SIG-M5 (cell line): ENCODE measurements around the gene CD59.
"Not testable (repeated sequence)": the region's sequence is repeated elsewhere in the genome, so short reads cannot be mapped to it uniquely, and the experiment has no call there.

ENCODE experiments used
- DNase-seq: peaks from one replicate; lab custom pipeline; 2025; lab: John Stamatoyannopoulos, UW

CD59 gene

DNA sequence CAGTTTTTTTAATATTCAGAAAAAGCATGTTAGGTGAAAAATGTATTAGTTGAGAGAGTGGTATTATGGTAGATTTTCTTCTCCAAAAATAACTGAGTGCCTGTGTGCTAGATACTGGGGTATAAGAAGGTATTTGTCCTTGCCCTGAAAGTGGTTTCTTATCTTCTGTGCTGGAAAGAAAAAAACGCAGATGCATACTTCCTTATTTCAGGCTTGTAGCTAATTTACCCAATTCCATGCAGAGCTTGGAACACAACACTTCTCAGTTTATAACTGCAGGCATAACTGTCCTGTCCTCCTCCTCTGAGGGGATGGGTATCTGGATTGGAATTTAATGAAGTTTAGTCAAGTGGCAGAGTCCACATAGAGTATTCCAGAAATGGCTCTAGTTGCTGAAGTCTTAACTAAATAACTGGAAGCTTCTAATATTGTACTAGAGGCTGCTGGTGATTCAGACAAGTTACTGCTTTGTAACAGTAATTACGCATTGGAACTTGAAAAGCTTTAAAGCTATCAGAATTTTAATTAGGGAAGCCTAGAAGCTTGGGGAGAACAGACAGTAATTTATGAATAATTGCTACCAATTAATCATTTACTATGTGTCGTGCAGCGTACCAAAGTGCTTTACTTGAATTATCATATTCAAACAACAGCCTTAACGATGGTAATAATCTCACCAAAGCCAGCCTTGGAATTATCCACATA lies 22.9 kb downstream of the CD59 start:
- DNase-seq = no peak

GRCh38 chr11:33712436-33712835 lies 23.8 kb downstream of the CD59 start:
- no peak for DNase-seq

DNA sequence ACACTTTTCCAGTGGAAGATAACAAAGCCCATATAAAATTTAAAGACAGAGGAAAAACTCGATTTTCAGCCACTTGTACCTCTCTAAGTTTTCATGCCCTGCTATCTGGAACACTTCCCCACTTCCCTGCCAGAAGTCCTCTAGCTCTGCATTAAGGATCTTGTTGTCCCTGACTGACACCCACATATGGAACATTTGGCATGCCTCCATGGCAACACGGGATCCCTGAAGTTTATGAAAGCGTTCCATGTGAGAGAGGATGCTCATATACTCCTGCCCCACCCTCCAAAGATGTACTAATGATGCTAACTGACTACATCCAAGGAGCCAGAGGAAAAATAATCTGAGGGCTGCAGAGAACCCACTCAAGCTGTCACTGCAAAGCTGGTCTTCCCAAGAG lies 26.8 kb downstream of the CD59 start:
- DNase-seq = no peak

DNA sequence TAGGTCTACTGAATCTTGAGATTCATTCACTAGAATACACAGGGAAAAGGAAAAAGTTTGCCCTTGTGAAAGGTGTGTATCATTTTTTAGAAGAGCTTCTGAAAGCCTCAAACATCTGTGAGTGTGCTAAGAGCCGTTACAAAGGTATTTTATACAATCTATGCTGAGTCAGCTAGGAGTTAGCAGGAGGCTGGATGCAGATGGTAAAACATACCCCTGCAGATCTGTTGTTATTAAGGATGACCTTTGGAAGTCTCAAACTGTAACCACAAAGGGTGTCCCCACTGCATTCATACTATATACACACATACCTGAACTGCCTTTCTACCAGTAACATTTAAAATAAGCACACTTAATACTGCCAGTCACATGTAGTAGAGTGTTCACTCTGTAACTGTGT lies 27.2 kb downstream of the CD59 start:
- no peak for DNase-seq

DNA sequence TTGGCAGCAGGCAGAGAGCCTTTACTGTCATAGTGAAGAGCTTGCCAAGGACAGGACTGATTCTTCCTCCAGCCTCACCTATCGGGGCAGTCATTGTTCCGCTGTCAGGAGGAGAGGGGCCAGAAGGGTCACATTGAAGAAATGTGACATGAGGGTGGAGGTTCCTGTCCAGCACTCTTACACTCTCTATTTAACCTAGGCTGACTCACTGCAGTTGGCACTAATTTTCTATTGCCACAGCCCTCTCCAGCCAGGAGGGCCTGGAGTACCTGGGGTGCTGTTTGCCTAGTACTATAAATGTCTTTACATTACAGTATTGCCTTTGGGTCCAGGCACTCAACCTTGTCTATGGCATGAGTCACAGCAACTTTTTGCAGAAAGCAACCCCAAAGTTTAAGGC lies 28.4 kb downstream of the CD59 start:
- not testable (repeated sequence) for DNase-seq

GRCh38 chr11:33706966-33707365 lies 29.3 kb downstream of the CD59 start:
- DNase-seq = no peak

GRCh38 chr11:33706546-33706945 lies 29.7 kb downstream of the CD59 start:
- no peak for DNase-seq

GRCh38 chr11:33704240-33705002 lies 31.8 kb downstream of the CD59 start:
- no peak for DNase-seq

GRCh38 chr11:33703788-33704187 lies 32.4 kb downstream of the CD59 start:
- no peak for DNase-seq

- DNase-seq = no peak
Observed at GRCh38 chr11:33703234-33703633, 33.0 kb downstream of the CD59 start.

- no peak for DNase-seq
Observed at GRCh38 chr11:33701302-33702230, 34.7 kb downstream of the CD59 start.

- peak; percentile 5 for DNase-seq
Observed at GRCh38 chr11:33700502-33701271, 35.5 kb downstream of the CD59 start, which contains the start of gene C11orf91. C11orf91 (minus strand) TSS chr11:33700826; CDS start chr11:33700740, 86 bp downstream.

DNA sequence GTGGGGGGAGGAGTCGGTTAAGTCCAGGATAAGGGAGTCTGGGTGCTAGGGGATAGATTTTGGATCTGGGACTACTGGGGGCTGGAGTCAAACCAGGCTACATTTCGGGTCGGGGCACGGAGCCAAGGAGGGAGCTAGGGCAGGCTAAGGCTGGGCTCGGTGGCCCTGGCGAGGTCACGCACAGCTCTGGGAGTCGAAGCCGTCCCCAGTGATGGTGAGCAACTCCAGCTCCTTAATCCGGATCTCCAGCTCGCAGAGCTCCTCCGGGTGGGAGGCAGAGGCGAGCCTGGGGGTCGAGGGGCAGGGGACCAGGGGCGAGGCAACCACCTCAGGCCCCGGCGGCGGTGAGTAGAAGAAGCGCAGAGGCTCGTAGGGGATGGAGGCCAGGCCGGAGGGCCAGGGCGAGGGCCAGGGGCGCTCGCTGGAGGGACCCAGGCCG lies 36.1 kb downstream of the CD59 start:
- no peak for DNase-seq

- no peak for DNase-seq
Observed at GRCh38 chr11:33699515-33700062, 36.6 kb downstream of the CD59 start.

DNA sequence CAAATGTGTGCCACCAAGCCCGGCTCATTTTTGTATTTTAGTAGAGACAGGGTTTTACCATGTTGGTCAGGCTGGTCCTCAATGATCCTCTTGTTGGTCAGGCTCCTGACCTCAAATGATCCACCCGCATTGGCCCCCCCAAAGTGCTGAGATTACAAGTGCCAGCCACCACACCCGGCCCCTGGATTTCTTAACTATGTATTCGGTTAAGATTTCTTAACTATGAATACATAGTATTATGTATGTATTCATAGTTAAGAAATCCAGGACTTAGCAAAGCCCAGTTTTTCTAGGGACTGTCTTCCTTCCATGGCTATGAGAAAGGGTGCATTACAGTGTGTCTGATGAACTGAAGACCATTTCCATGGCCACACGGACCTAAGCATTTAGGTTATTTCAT lies 37.3 kb downstream of the CD59 start:
- no peak for DNase-seq

DNA sequence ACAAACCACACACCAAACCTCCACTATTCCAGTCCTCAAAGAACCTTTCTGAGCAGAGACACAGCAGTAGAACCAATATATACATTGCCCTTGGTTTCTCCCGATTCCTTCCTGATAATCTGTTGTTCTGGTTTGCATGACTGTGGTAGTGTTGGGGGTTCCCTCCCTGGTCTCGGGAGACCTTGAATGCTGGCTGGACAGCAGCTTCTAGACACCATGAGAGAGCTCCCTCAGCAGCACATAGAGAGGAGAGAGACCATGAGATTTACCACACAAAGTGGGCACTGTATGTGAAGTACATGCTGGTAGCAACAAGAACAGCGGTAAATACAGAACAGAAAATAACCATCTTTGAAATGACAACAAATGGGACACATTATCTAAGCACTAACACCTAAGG lies 38.2 kb downstream of the CD59 start:
- DNase-seq = no peak

GRCh38 chr11:33696931-33697638 lies 39.1 kb downstream of the CD59 start:
- DNase-seq = no peak

- no peak for DNase-seq
Observed at GRCh38 chr11:33696411-33696810, 39.8 kb downstream of the CD59 start.

DNA sequence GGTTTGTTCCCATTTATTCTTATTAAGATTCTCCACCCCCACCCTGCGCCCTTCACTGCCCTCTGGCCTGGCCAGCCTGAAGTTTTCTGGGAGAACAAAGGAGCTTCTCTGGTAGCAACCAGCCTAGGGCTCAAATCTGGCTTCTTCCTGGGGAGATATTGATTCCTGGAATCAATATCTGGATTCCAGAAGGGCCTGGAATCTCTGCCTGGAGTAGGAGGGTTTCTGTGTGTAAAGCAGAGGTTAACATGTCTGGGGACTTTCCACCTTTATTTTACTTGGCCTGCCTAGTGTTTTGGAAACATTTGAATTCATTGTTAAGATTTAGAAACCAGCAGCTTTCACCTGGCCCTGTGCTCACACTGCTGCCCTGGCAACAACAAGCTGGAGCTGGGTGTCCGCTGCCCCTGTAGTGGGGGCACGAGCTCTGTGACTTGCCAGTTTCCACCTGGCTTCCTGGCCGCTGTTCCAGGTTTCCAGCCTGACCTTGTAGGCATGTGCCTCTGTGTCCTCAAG lies 41.1 kb downstream of the CD59 start:
- DNase-seq = no peak

- DNase-seq = no peak
Observed at GRCh38 chr11:33694346-33695050, 41.7 kb downstream of the CD59 start.
